Stimulated activated naive CD4-positive, alpha-beta T cell treated with Interleukin-2 at 50 U/mL for 16 hours (primary cell): ENCODE data around the gene UBR4.
"Not testable (repeated sequence)": the region's sequence is repeated elsewhere in the genome, so short reads cannot be mapped to it uniquely, and the experiment has no call there.

Source experiments
- DNase-seq: peaks from one replicate; lab custom pipeline; 2025; lab: John Stamatoyannopoulos, UW

Gene UBR4

GRCh38 chr1:19220080-19220846 lies 10.2 kb upstream of the UBR4 start:
- DNase-seq = no peak

GRCh38 chr1:19219451-19219850 lies 9.4 kb upstream of the UBR4 start:
- DNase-seq = no peak

GRCh38 chr1:19216585-19216984 lies 6.5 kb upstream of the UBR4 start:
- DNase-seq = not testable (repeated sequence)

- DNase-seq = no peak
These were observed 3.5 kb upstream of the UBR4 start for GRCh38 chr1:19213580-19213979.

- no peak for DNase-seq
These were observed 2.1 kb upstream of the UBR4 start for GRCh38 chr1:19212167-19212566.

GRCh38 chr1:19210772-19211549 lies 895 bp upstream of the UBR4 start:
- no peak for DNase-seq

- peak; percentile 58 for DNase-seq
These were observed 552 bp downstream of the UBR4 start for GRCh38 chr1:19209439-19209989.

- DNase-seq = no peak
These were observed 1.2 kb downstream of the UBR4 start for GRCh38 chr1:19208710-19209438.

- DNase-seq = no peak
These were observed 3.1 kb downstream of the UBR4 start for GRCh38 chr1:19206947-19207346.

GRCh38 chr1:19205845-19206244 lies 4.2 kb downstream of the UBR4 start:
- no peak for DNase-seq

- DNase-seq = no peak
These were observed 4.7 kb downstream of the UBR4 start for GRCh38 chr1:19205403-19205802.

- no peak for DNase-seq
These were observed 5.4 kb downstream of the UBR4 start for GRCh38 chr1:19204446-19205266.

GRCh38 chr1:19203440-19203839 lies 6.6 kb downstream of the UBR4 start:
- no peak for DNase-seq

- no peak for DNase-seq
These were observed 7.7 kb downstream of the UBR4 start for GRCh38 chr1:19202396-19202795.

GRCh38 chr1:19199969-19200604 lies 10.0 kb downstream of the UBR4 start:
- no peak for DNase-seq

GRCh38 chr1:19199329-19199968 lies 10.6 kb downstream of the UBR4 start:
- no peak for DNase-seq

- no peak for DNase-seq
These were observed 11.2 kb downstream of the UBR4 start for GRCh38 chr1:19198820-19199219.

GRCh38 chr1:19197845-19198244 lies 12.2 kb downstream of the UBR4 start:
- no peak for DNase-seq

- no peak for DNase-seq
These were observed 13.7 kb downstream of the UBR4 start for GRCh38 chr1:19196331-19196730.

GRCh38 chr1:19193004-19193403 lies 17.1 kb downstream of the UBR4 start:
- no peak for DNase-seq

- DNase-seq = no peak
These were observed 18.3 kb downstream of the UBR4 start for GRCh38 chr1:19191811-19192210.
